Breast epithelium (tissue), 3 donors: ENCODE data around the gene CARD14.
"Not testable (repeated sequence)": the region's sequence is repeated elsewhere in the genome, so short reads cannot be mapped to it uniquely, and the experiment has no call there.

Experiments
- POLR2A ChIP-seq: fragments of 450-650 bp; IDR thresholded peaks from one replicate; pipeline ENCODE4 v1.6.1; 2016; ENCODE audit warnings: antibody characterized with exemption, mild to moderate bottlenecking, moderate library complexity
- POLR2AphosphoS5 ChIP-seq, 3 donors: sonication (generic); formaldehyde crosslinking; IDR thresholded peaks; one replicate each; pipeline ENCODE4 v1.6.1; 2017; ENCODE audit warnings: antibody characterized with exemption in 3 of 3
- TF ChIP-seq, protein P1 (sequence below), 3 donors: fragments of 450-650 bp; IDR thresholded peaks; one replicate each; pipeline ENCODE4 v1.5.1; 2016 to 2017; ENCODE audit warnings: antibody characterized with exemption in 3 of 3, mild to moderate bottlenecking in 3 of 3, moderate library complexity in 3 of 3

DNA sequence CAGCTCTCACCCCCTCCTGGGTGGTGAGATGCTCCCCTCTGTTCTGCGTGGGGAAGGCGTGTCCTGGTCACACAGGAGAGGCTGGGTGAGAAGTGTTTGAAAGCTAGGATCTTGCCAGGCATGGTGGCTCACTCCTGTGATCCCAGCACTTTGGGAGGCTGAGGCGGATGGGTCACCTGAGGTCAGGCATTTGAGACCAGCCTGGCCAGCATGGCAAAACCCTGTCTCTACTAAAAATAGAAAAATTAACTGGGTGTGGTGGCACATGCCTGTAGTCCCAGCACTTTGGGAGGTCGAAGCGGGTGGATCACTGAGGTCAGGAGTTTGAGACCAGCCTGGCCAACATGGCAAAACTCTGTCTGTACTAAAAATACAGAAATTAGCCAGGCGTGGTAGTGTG lies 74.6 kb downstream of the CARD14 start:
- TF ChIP-seq, protein P1, sequence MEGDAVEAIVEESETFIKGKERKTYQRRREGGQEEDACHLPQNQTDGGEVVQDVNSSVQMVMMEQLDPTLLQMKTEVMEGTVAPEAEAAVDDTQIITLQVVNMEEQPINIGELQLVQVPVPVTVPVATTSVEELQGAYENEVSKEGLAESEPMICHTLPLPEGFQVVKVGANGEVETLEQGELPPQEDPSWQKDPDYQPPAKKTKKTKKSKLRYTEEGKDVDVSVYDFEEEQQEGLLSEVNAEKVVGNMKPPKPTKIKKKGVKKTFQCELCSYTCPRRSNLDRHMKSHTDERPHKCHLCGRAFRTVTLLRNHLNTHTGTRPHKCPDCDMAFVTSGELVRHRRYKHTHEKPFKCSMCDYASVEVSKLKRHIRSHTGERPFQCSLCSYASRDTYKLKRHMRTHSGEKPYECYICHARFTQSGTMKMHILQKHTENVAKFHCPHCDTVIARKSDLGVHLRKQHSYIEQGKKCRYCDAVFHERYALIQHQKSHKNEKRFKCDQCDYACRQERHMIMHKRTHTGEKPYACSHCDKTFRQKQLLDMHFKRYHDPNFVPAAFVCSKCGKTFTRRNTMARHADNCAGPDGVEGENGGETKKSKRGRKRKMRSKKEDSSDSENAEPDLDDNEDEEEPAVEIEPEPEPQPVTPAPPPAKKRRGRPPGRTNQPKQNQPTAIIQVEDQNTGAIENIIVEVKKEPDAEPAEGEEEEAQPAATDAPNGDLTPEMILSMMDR (IDR thresholded peaks at IDR 0.05), result not testable (repeated sequence)
- TF ChIP-seq POLR2AphosphoS5 (IDR thresholded peaks at IDR 0.05); POLR2A: not testable (repeated sequence)
